MG63 (cell line): Measurements from ENCODE around the gene TMEM221. TPM values are rescaled to one million over a fixed set of nuclear protein-coding genes. Genes with fewer than 3 reads are reported as not detected.

Experiments
- DNase-seq: peaks from one replicate; pipeline ENCODE4 v3.0.0-alpha.2; 2020
- H3K27me3 ChIP-seq: fragments of 250-450 bp; sonication (Bioruptor Pico); 2 replicates; pipeline ENCODE4 v1.5.1; 2020; ENCODE audit warnings: mild to moderate bottlenecking, moderate library complexity
- H3K36me3 ChIP-seq: fragments of 250-450 bp; sonication (Bioruptor Pico); 2 replicates; pipeline ENCODE4 v1.5.1; 2020; ENCODE audit warnings: mild to moderate bottlenecking, moderate library complexity
- H3K4me3 ChIP-seq: fragments of 250-450 bp; sonication (Bioruptor Pico); 2 replicates; pipeline ENCODE4 v1.5.1; 2020; ENCODE audit warnings: mild to moderate bottlenecking, moderate library complexity
- H3K9me3 ChIP-seq: fragments of 250-450 bp; sonication (Bioruptor Pico); 2 replicates; pipeline ENCODE4 v1.5.1; 2020; ENCODE audit warnings: mild to moderate bottlenecking, moderate library complexity
- total RNA-seq: library from RNA; depleted of rRNA; stranded (reverse); fragments of >200 nt; shearing (Covaris generic); gene quantifications from 2 replicates; pipeline ENCODE4 v1.2.3, GENCODE V29; 2014; ENCODE audit warnings: low replicate concordance

TMEM221 gene
- total RNA-seq, 1 experiment from 2014 or later = not detected

GRCh38 chr19:17423429-17424208 is 24.8 kb downstream of the TMEM221 start:
- H3K27me3 ChIP-seq = no peaks in the 10 kb centered on the region
- H3K9me3 ChIP-seq = no peaks in the 10 kb centered on the region
- DNase-seq = no peak
- peaks cover 14% of the 10 kb centered on the region for H3K36me3 ChIP-seq
- H3K4me3 ChIP-seq = no peak overlapping the region

GRCh38 chr19:17421942-17422341 is 26.5 kb downstream of the TMEM221 start:
- Histone ChIP-seq H3K4me3 (no peak overlapping the region), H3K9me3 (no peaks in the 10 kb centered on the region), H3K27me3 (no peaks in the 10 kb centered on the region), H3K36me3 (peaks cover 14% of the 10 kb centered on the region)
- DNase-seq = no peak

- DNase-seq = peak; percentile 71
- Histone ChIP-seq H3K36me3 (peaks cover 14% of the 10 kb centered on the region), H3K9me3 (no peaks in the 10 kb centered on the region), H3K27me3 (no peaks in the 10 kb centered on the region), H3K4me3 (peak overlapping the region; percentile 73)
These were observed 28.0 kb downstream of the TMEM221 start for GRCh38 chr19:17420475-17420924.

GRCh38 chr19:17419621-17420474 is 28.6 kb downstream of the TMEM221 start, which contains the start of gene MVB12A:
TSS of gene MVB12A (plus strand) at chr19:17420047. CDS start at chr19:17420136, 89 bp downstream.
- peaks cover 14% of the 10 kb centered on the region for H3K36me3 ChIP-seq
- H3K4me3 ChIP-seq = peak within 1 kb of the TSS; percentile 73
- H3K27me3 ChIP-seq = no peaks in the 10 kb centered on the region

GRCh38 chr19:17419154-17419620 is 29.3 kb downstream of the TMEM221 start:
- no peak for DNase-seq
- Histone ChIP-seq H3K27me3 (no peaks in the 10 kb centered on the region), H3K36me3 (peaks cover 20% of the 10 kb centered on the region), H3K9me3 (no peaks in the 10 kb centered on the region), H3K4me3 (peak overlapping the region; percentile 73)

More at GRCh38 chr19:17419621-17420474, 28.6 kb downstream of the TMEM221 start, which contains the start of gene MVB12A:
- H3K9me3 ChIP-seq = no peaks in the 10 kb centered on the region
- peak; percentile 99 for DNase-seq

GRCh38 chr19:17418710-17419109 is 29.8 kb downstream of the TMEM221 start:
- Histone ChIP-seq H3K27me3 (no peaks in the 10 kb centered on the region), H3K4me3 (peak overlapping the region; percentile 73), H3K36me3 (peaks cover 22% of the 10 kb centered on the region), H3K9me3 (no peaks in the 10 kb centered on the region)
- DNase-seq = no peak

- Histone ChIP-seq H3K9me3 (no peaks in the 10 kb centered on the region), H3K27me3 (no peaks in the 10 kb centered on the region), H3K4me3 (no peak overlapping the region), H3K36me3 (peaks cover 20% of the 10 kb centered on the region)
- DNase-seq = no peak
These were observed 33.3 kb downstream of the TMEM221 start for GRCh38 chr19:17415121-17415520.

GRCh38 chr19:17414097-17414496 is 34.4 kb downstream of the TMEM221 start:
- H3K36me3 ChIP-seq = peaks cover 20% of the 10 kb centered on the region
- H3K4me3 ChIP-seq = no peak overlapping the region
- no peaks in the 10 kb centered on the region for H3K9me3 ChIP-seq
- no peaks in the 10 kb centered on the region for H3K27me3 ChIP-seq
- no peak for DNase-seq

- H3K27me3 ChIP-seq = no peaks in the 10 kb centered on the region
- no peak overlapping the region for H3K4me3 ChIP-seq
- no peaks in the 10 kb centered on the region for H3K9me3 ChIP-seq
- peaks cover 20% of the 10 kb centered on the region for H3K36me3 ChIP-seq
- DNase-seq = no peak
These were observed 36.7 kb downstream of the TMEM221 start for GRCh38 chr19:17411801-17412200.

- Histone ChIP-seq H3K27me3 (no peaks in the 10 kb centered on the region), H3K4me3 (no peak overlapping the region), H3K36me3 (peaks cover 20% of the 10 kb centered on the region), H3K9me3 (no peaks in the 10 kb centered on the region)
- no peak for DNase-seq
These were observed 38.5 kb downstream of the TMEM221 start for GRCh38 chr19:17409990-17410389.

GRCh38 chr19:17406887-17407196 is 41.6 kb downstream of the TMEM221 start:
- Histone ChIP-seq H3K4me3 (peak overlapping the region; percentile 66), H3K36me3 (peaks cover 28% of the 10 kb centered on the region), H3K9me3 (no peaks in the 10 kb centered on the region), H3K27me3 (no peaks in the 10 kb centered on the region)
- DNase-seq = no peak

- H3K4me3 ChIP-seq = peak overlapping the region; percentile 66
- peaks cover 30% of the 10 kb centered on the region for H3K36me3 ChIP-seq
- no peaks in the 10 kb centered on the region for H3K27me3 ChIP-seq
- no peaks in the 10 kb centered on the region for H3K9me3 ChIP-seq
- DNase-seq = peak; percentile 38
These were observed 42.2 kb downstream of the TMEM221 start for GRCh38 chr19:17406046-17406886.

GRCh38 chr19:17405250-17406045 is 43.0 kb downstream of the TMEM221 start, which contains the start of gene BST2:
TSS of gene BST2 (minus strand) at chr19:17405630. CDS start at chr19:17405575, 55 bp downstream.
- Histone ChIP-seq H3K36me3 (peaks cover 36% of the 10 kb centered on the region), H3K27me3 (no peaks in the 10 kb centered on the region), H3K9me3 (no peaks in the 10 kb centered on the region), H3K4me3 (peak within 1 kb of the TSS; percentile 66)
- DNase-seq = peak; percentile 85

- no peak for DNase-seq
- peaks cover 44% of the 10 kb centered on the region for H3K36me3 ChIP-seq
- no peaks in the 10 kb centered on the region for H3K9me3 ChIP-seq
- H3K4me3 ChIP-seq = peak overlapping the region; percentile 66
- H3K27me3 ChIP-seq = no peaks in the 10 kb centered on the region
These were observed 43.7 kb downstream of the TMEM221 start for GRCh38 chr19:17404621-17405249.

- Histone ChIP-seq H3K4me3 (peak overlapping the region; percentile 66), H3K36me3 (peaks cover 48% of the 10 kb centered on the region), H3K27me3 (no peaks in the 10 kb centered on the region), H3K9me3 (no peaks in the 10 kb centered on the region)
- no peak for DNase-seq
These were observed 44.5 kb downstream of the TMEM221 start for GRCh38 chr19:17404015-17404414.
